SK-N-SH (cell line): ENCODE measurements around the gene WDR27. TPM values are rescaled to one million over a fixed set of nuclear protein-coding genes. Genes with fewer than 3 reads are reported as not detected.
A peak's percentile ranks its signal among the peaks of the same experiment; 100 is the strongest.

ENCODE experiments used
- CTCF ChIA-PET: fragments of 300-600, 350-600 bp; formaldehyde crosslinking; extraction: SDS; loops from one replicate; lab custom pipeline; 2021; lab: Yijun Ruan, JAX
- POLR2A ChIA-PET: fragments of 350-600 bp; sonication (Branson Sonifier 250); formaldehyde crosslinking; extraction: SDS; loops from one replicate; lab custom pipeline; 2020; ENCODE audit warnings: antibody characterized with exemption, inconsistent platforms; lab: Yijun Ruan, JAX
- DNase-seq: peaks from one replicate; pipeline ENCODE4 v3.0.0; 2012
- H2AFZ ChIP-seq: fragments of 200-600 bp; sonication (generic); 2 replicates; pipeline ENCODE4 v1.8.1; 2016; ENCODE audit warnings: antibody characterized with exemption, mild to moderate bottlenecking, low read depth
- H3F3A ChIP-seq: fragments of 200-600 bp; sonication (generic); replicated peaks from 2 replicates; pipeline ENCODE3; 2016; ENCODE audit warnings: antibody characterized with exemption, mild to moderate bottlenecking; ENCODE audit not compliant: insufficient read depth
- H3K27ac ChIP-seq, 2 experiments: fragments of 200-500 bp in 1 of 2; fragments of 200-600 bp in 1 of 2; sonication (Bioruptor generic) in 1 of 2; sonication (generic), shearing (Covaris generic) in 1 of 2; 2 replicates each; pipeline versions ENCODE4 v1.5.1 to v1.6.1; 2014 to 2016; ENCODE audit warnings: low read depth in 2 of 2, inconsistent platforms in 1 of 2, low read length in 1 of 2, mild to moderate bottlenecking in 1 of 2, mixed read lengths in 1 of 2
- H3K27me3 ChIP-seq: fragments of 200-600 bp; sonication (generic), shearing (Covaris generic); 2 replicates; pipeline ENCODE4 v1.6.1; 2016; ENCODE audit warnings: mixed run types; ENCODE audit not compliant: insufficient read depth
- H3K36me3 ChIP-seq, 2 experiments: fragments of 200-500 bp in 1 of 2; fragments of 200-600 bp in 1 of 2; sonication (Bioruptor generic) in 1 of 2; sonication (generic) in 1 of 2; replicated peaks in 1 of 2; 2 replicates each; pipeline versions ENCODE3 to v1.5.1; 2014 to 2016; ENCODE audit warnings: low read length in 1 of 2, mild to moderate bottlenecking in 1 of 2; ENCODE audit not compliant: insufficient read depth in 2 of 2, control insufficient read depth in 1 of 2
- H3K4me1 ChIP-seq, 2 experiments: fragments of 200-500 bp in 1 of 2; fragments of 200-600 bp in 1 of 2; sonication (Bioruptor generic) in 1 of 2; sonication (generic), shearing (Covaris generic) in 1 of 2; 2 replicates each; pipeline versions ENCODE4 v1.5.1 to v1.6.1; 2014 to 2016; ENCODE audit warnings: low read depth in 1 of 2, low read length in 1 of 2, mixed run types in 1 of 2; ENCODE audit not compliant: insufficient read depth in 2 of 2, control insufficient read depth in 1 of 2
- H3K4me2 ChIP-seq: fragments of 200-600 bp; sonication (generic), shearing (Covaris generic); 2 replicates; pipeline ENCODE4 v1.6.1; 2017; ENCODE audit warnings: mixed run types
- H3K4me3 ChIP-seq, 2 experiments: fragments of 200-500 bp in 1 of 2; fragments of 200-600 bp in 1 of 2; sonication (Bioruptor generic) in 1 of 2; sonication (generic), shearing (Covaris generic) in 1 of 2; 2 replicates each; pipeline versions ENCODE4 v1.5.1 to v1.8.1; 2014 to 2016; ENCODE audit warnings: low read depth in 2 of 2, inconsistent platforms in 1 of 2, low read length in 1 of 2, mild to moderate bottlenecking in 1 of 2, mixed read lengths in 1 of 2, moderate library complexity in 1 of 2
- H3K79me2 ChIP-seq: fragments of 200-600 bp; sonication (generic); 2 replicates; pipeline ENCODE4 v1.8.1; 2017; ENCODE audit warnings: mild to moderate bottlenecking; ENCODE audit not compliant: insufficient read depth
- H3K9ac ChIP-seq: fragments of 200-600 bp; sonication (generic); 2 replicates; pipeline ENCODE4 v1.6.1; 2017; ENCODE audit warnings: mixed run types
- H3K9me2 ChIP-seq: fragments of 200-600 bp; sonication (generic); 2 replicates; pipeline ENCODE4 v1.6.1; 2017; ENCODE audit warnings: mixed run types
- H3K9me3 ChIP-seq: fragments of 200-600 bp; sonication (generic); 2 replicates; pipeline ENCODE4 v1.6.1; 2017; ENCODE audit warnings: mixed run types, mild to moderate bottlenecking, moderate library complexity
- H4K20me1 ChIP-seq: fragments of 200-600 bp; sonication (generic); 2 replicates; pipeline ENCODE4 v1.6.1; 2017; ENCODE audit warnings: mild to moderate bottlenecking, mixed run types; ENCODE audit not compliant: insufficient read depth
- FOXJ3 ChIP-seq: sonication (generic); formaldehyde crosslinking; IDR thresholded peaks from 2 replicates; pipeline ENCODE4 v1.5.1; 2020; ENCODE audit warnings: mild to moderate bottlenecking, missing genetic modification reagents
- FOXM1 ChIP-seq: IDR thresholded peaks from 2 replicates; pipeline ENCODE4 v1.4.0; 2012; ENCODE audit warnings: low read depth, mild to moderate bottlenecking
- POLR2AphosphoS5 ChIP-seq: IDR thresholded peaks from 2 replicates; pipeline ENCODE4 v1.6.1; 2012; ENCODE audit warnings: low read depth, low read length
- RAD21 ChIP-seq: IDR thresholded peaks from 2 replicates; pipeline ENCODE4 v1.6.1; 2012; ENCODE audit warnings: mild to moderate bottlenecking, low read length
- REST ChIP-seq: IDR thresholded peaks from 2 replicates; pipeline ENCODE4 v1.6.1; 2012; ENCODE audit warnings: mild to moderate bottlenecking, low read depth, low read length, moderate library complexity
- RXRA ChIP-seq: IDR thresholded peaks from 2 replicates; pipeline ENCODE4 v1.4.0; 2012; ENCODE audit warnings: low read depth, mild to moderate bottlenecking, borderline replicate concordance
- YY1 ChIP-seq: IDR thresholded peaks from 2 replicates; pipeline ENCODE4 v1.4.0; 2012; ENCODE audit warnings: low read depth, mild to moderate bottlenecking
- WGBS: methylation state at CpG from one replicate; pipeline ENCODE4 v1.1.6; 2017; ENCODE audit warnings: low lambda C conversion rate; 5-methylcytosine and 5-hydroxymethylcytosine counted together
- polyA plus RNA-seq, 3 experiments: library from polyadenylated mRNA; depleted of rRNA; stranded (reverse); fragments of >200 nt; gene quantifications; 2 replicates each; pipeline ENCODE4 v1.2.3, GENCODE V29; 2012
- TF ChIP-seq, protein P1 (sequence below): IDR thresholded peaks from 2 replicates; pipeline ENCODE4; 2012

The WDR27 gene
- polyA plus RNA-seq, 1 of the 3 experiments (the other 2 are of a cell fraction) = 55.6 TPM

GRCh38 chr6:169564453-169565240 lies 137.2 kb downstream of the WDR27 start:
- H3K27ac ChIP-seq = no peak overlapping the region
- POLR2A ChIA-PET = no interaction called here
- DNase-seq = no peak

GRCh38 chr6:169561665-169562064 lies 140.2 kb downstream of the WDR27 start:
- H2AFZ ChIP-seq = no peak overlapping the region
- no peaks in the 10 kb centered on the region for H3K4me1 ChIP-seq
- H3K9ac ChIP-seq = no peak overlapping the region
- no peaks in the 10 kb centered on the region for H3K79me2 ChIP-seq
- no peaks in the 10 kb centered on the region for H3K27me3 ChIP-seq
- no peak for DNase-seq
- TF ChIP-seq, protein P1, sequence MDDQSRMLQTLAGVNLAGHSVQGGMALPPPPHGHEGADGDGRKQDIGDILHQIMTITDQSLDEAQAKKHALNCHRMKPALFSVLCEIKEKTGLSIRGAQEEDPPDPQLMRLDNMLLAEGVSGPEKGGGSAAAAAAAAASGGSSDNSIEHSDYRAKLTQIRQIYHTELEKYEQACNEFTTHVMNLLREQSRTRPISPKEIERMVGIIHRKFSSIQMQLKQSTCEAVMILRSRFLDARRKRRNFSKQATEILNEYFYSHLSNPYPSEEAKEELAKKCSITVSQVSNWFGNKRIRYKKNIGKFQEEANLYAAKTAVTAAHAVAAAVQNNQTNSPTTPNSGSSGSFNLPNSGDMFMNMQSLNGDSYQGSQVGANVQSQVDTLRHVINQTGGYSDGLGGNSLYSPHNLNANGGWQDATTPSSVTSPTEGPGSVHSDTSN = no peak
- TF ChIP-seq FOXM1 (no peak), RXRA (no peak), RAD21 (no peak), FOXJ3 (CRISPR knock-in tag) (no peak), YY1 (no peak)
- H3K36me3 ChIP-seq = peaks cover 0 to 9% of the 10 kb centered on the region in 2 experiments
- no peaks in the 10 kb centered on the region for H4K20me1 ChIP-seq
- H3K9me3 ChIP-seq = no peaks in the 10 kb centered on the region
- H3F3A ChIP-seq = no peaks in the 10 kb centered on the region
- no peak overlapping the region for H3K4me3 ChIP-seq
- WGBS = 88% methylated on average over 1 of the region's 1 CpG
- POLR2A ChIA-PET = no interaction called here
- H3K9me2 ChIP-seq = no peaks in the 10 kb centered on the region
- CTCF ChIA-PET = no interaction called here
- no peak overlapping the region for H3K4me2 ChIP-seq
- H3K27ac ChIP-seq = no peak overlapping the region

More at GRCh38 chr6:169564453-169565240, 137.2 kb downstream of the WDR27 start:
- Histone ChIP-seq H3K79me2 (no peaks in the 10 kb centered on the region), H3K9me3 (no peaks in the 10 kb centered on the region), H2AFZ (no peak overlapping the region), H3K36me3 (peaks cover 0 to 3% of the 10 kb centered on the region in 2 experiments), H3K9ac (no peak overlapping the region), H3K4me3 (no peak overlapping the region), H3K27me3 (no peaks in the 10 kb centered on the region), H3K4me1 (no peaks in the 10 kb centered on the region), H3K4me2 (no peak overlapping the region), H3F3A (no peaks in the 10 kb centered on the region), H3K9me2 (no peaks in the 10 kb centered on the region), H4K20me1 (no peaks in the 10 kb centered on the region)
- CTCF ChIA-PET = no interaction called here
- WGBS = 90% methylated on average over 30 of the region's 33 CpGs
- peak; percentile 47; the same call in 1 of the 2 replicates for TF ChIP-seq REST
- no peak for TF ChIP-seq POLR2AphosphoS5
